Ishikawa (cell line): Measurements from ENCODE around the gene NKAIN2.

Experiments used
- CEBPB ChIP-seq: IDR thresholded peaks from 2 replicates; pipeline ENCODE4 v1.6.1; 2012
- CREB1 ChIP-seq: IDR thresholded peaks from 2 replicates; pipeline ENCODE4 v1.6.1; 2012; ENCODE audit warnings: low read depth
- EGR1 ChIP-seq: IDR thresholded peaks from 2 replicates; pipeline ENCODE4 v1.6.1; 2012
- EP300 ChIP-seq: IDR thresholded peaks from 2 replicates; pipeline ENCODE4 v1.6.1; 2012; ENCODE audit warnings: borderline replicate concordance
- FOXM1 ChIP-seq: IDR thresholded peaks from 2 replicates; pipeline ENCODE4 v1.6.1; 2012; ENCODE audit warnings: low read depth, borderline replicate concordance
- NFIC ChIP-seq: IDR thresholded peaks from 2 replicates; pipeline ENCODE4 v1.6.1; 2012
- RAD21 ChIP-seq: IDR thresholded peaks from 2 replicates; pipeline ENCODE4 v1.6.1; 2012; ENCODE audit warnings: low read depth
- TAF1 ChIP-seq: IDR thresholded peaks from 2 replicates; pipeline ENCODE4 v1.6.1; 2012; ENCODE audit warnings: low read depth, mild to moderate bottlenecking
- TCF12 ChIP-seq: IDR thresholded peaks from 2 replicates; pipeline ENCODE4 v1.6.1; 2012; ENCODE audit warnings: low read depth
- TEAD4 ChIP-seq: IDR thresholded peaks from 2 replicates; pipeline ENCODE4 v1.6.1; 2012
- YY1 ChIP-seq: IDR thresholded peaks from 2 replicates; pipeline ENCODE4 v1.6.1; 2012; ENCODE audit warnings: low read depth
- ZBTB7A ChIP-seq: IDR thresholded peaks from 2 replicates; pipeline ENCODE4 v1.6.1; 2012; ENCODE audit warnings: low read depth
- TF ChIP-seq, protein P1 (sequence below): IDR thresholded peaks from 2 replicates; pipeline ENCODE4 v1.6.1; 2012
- TF ChIP-seq, protein P2 (sequence below): IDR thresholded peaks from 2 replicates; pipeline ENCODE4 v1.6.1; 2012
- TF ChIP-seq, protein P3 (sequence below): IDR thresholded peaks from 2 replicates; pipeline ENCODE4 v1.6.1; 2012; ENCODE audit warnings: low read depth, mild to moderate bottlenecking

Gene NKAIN2

DNA sequence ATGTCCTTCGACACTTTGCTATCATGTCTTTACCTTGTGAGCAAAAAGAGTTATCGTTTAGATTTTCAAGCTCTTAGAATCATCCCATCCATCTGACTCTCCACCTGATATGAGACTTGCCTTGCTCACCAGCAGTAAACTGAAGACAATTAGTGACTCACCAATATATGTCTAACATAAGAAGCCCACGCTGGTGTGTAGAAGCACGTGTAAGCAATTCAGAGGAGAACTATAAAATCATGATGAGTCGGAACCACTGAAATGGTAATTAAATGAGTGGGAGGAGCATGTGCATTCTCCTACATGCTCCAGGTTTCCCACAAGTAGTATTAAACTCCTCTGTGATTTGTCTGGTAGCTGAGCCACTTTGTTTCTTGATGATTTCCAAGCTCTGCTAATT is 977.0 kb downstream of the NKAIN2 start:
- TF ChIP-seq RAD21: no peak
- no peak for TF ChIP-seq TAF1
- no peak for TF ChIP-seq TCF12
- TF ChIP-seq NFIC: no peak
- TF ChIP-seq EGR1: no peak
- TF ChIP-seq CEBPB: no peak
- no peak for TF ChIP-seq CREB1
- no peak for TF ChIP-seq YY1
- TF ChIP-seq, protein P1, sequence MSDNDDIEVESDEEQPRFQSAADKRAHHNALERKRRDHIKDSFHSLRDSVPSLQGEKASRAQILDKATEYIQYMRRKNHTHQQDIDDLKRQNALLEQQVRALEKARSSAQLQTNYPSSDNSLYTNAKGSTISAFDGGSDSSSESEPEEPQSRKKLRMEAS: no peak
- TF ChIP-seq FOXM1: no peak
- TF ChIP-seq, protein P2, sequence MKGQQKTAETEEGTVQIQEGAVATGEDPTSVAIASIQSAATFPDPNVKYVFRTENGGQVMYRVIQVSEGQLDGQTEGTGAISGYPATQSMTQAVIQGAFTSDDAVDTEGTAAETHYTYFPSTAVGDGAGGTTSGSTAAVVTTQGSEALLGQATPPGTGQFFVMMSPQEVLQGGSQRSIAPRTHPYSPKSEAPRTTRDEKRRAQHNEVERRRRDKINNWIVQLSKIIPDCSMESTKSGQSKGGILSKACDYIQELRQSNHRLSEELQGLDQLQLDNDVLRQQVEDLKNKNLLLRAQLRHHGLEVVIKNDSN: no peak
- TF ChIP-seq ZBTB7A: no peak
- TF ChIP-seq EP300: no peak

DNA sequence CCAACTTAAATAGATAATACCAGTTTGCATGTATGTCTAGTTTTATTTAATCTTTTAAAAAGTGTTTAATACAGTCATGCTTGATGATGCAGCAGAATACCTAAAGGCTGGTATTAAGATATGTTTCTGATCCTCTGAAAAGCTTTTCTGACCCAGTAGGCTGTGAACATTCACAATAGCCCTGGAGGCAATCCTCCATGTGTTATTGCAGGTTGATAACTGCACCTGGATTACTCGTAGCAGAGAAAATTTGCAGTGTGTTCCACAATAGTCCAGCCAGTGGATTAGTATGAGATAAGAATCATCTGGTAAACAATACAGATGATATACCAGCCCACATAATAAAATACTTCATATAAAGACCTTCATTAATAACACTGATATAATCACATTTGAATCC is 979.7 kb downstream of the NKAIN2 start:
- TF ChIP-seq CEBPB: no peak
- TF ChIP-seq ZBTB7A: no peak
- TF ChIP-seq EP300: no peak
- no peak for TF ChIP-seq TCF12
- TF ChIP-seq EGR1: no peak

DNA sequence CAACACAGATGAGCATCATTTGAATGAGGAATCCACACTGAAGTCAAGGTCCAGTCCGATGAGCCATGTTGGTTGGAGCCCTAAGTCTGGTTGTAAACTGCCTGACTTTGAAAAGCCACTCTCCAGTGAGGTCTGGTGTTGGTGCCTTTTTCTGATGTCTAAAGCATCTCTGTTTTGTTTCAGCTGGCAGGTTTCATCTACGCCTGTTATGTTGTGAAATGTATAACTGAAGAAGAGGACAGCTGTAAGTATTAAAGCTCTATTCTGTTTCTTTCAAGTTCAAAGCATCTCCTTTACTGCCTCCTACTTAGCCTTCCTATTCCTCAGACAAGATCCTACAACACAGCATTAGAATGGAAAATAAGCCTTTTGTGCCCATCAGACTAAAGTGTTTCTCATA is 987.5 kb downstream of the NKAIN2 start:
- TF ChIP-seq, protein P1: no peak
- TF ChIP-seq TEAD4 (no peak), YY1 (no peak), RAD21 (no peak), TAF1 (no peak), TCF12 (no peak), CEBPB (no peak), EGR1 (no peak), FOXM1 (no peak), CREB1 (no peak), ZBTB7A (no peak), NFIC (no peak), EP300 (no peak)
- TF ChIP-seq, protein P3, sequence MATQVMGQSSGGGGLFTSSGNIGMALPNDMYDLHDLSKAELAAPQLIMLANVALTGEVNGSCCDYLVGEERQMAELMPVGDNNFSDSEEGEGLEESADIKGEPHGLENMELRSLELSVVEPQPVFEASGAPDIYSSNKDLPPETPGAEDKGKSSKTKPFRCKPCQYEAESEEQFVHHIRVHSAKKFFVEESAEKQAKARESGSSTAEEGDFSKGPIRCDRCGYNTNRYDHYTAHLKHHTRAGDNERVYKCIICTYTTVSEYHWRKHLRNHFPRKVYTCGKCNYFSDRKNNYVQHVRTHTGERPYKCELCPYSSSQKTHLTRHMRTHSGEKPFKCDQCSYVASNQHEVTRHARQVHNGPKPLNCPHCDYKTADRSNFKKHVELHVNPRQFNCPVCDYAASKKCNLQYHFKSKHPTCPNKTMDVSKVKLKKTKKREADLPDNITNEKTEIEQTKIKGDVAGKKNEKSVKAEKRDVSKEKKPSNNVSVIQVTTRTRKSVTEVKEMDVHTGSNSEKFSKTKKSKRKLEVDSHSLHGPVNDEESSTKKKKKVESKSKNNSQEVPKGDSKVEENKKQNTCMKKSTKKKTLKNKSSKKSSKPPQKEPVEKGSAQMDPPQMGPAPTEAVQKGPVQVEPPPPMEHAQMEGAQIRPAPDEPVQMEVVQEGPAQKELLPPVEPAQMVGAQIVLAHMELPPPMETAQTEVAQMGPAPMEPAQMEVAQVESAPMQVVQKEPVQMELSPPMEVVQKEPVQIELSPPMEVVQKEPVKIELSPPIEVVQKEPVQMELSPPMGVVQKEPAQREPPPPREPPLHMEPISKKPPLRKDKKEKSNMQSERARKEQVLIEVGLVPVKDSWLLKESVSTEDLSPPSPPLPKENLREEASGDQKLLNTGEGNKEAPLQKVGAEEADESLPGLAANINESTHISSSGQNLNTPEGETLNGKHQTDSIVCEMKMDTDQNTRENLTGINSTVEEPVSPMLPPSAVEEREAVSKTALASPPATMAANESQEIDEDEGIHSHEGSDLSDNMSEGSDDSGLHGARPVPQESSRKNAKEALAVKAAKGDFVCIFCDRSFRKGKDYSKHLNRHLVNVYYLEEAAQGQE: no peak
- TF ChIP-seq, protein P2: no peak

DNA sequence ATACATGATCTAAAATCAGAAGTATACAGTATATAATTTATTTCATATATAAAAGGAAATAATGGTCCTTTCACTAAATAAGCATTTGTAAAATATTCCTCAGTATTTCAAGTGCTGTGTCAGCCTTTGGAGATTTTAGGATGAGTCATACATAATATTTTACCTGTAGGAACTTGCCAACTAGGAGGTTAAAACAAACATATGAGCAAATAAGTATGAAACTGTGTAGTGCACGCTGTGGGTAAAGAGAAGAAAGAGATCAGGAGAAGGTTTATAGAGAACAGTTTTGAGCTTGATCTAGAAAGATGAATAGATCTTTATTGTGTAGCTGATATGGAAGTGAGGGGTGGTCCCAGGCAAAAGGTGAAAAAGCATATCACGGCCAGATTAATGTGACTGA is 988.7 kb downstream of the NKAIN2 start:
- no peak for TF ChIP-seq CEBPB
- TF ChIP-seq TAF1: no peak

DNA sequence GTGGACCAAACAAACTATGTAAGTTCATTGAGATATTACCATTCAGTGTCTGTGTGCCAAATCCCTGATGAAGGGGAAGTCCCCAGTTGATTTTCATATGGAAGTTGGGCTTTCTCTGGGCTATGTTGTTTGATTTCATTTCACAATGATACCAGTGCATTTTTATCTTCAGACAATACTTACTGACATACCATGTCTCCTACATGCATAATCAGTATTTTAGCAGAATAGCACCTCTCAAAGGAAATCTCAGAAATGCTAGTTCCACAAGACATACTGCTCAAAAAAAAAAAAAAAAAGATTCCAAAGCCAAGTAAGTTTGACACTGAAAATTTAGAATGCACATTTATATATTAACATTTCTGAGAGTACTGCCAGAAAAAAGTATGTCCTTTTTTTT is 989.7 kb downstream of the NKAIN2 start:
- TF ChIP-seq TAF1 (no peak), CREB1 (no peak), EGR1 (no peak), ZBTB7A (no peak), TCF12 (no peak), CEBPB (no peak), FOXM1 (no peak), TEAD4 (no peak), EP300 (no peak), NFIC (no peak), YY1 (no peak)
- TF ChIP-seq, protein P2: no peak
- TF ChIP-seq, protein P3: no peak
- TF ChIP-seq, protein P1: no peak
